Kidney (tissue), 14 donors: ENCODE measurements around the gene TRIP10. TPM values are rescaled to one million over a fixed set of nuclear protein-coding genes. Genes with fewer than 3 reads are reported as not detected.

ENCODE experiments used
- DNase-seq, 5 donors: peaks; one replicate each; pipeline ENCODE4 v3.0.0-alpha.2; 2013 to 2020
- FAIRE-seq: peaks from 2 replicates; lab custom pipeline; 2012; peaks lifted over from hg19 to GRCh38; lab: Jason Lieb, UNC
- H3K27ac ChIP-seq, 2 donors: one replicate each; pipeline ENCODE4 v1.7.0; 2013; ENCODE audit warnings: low read depth in 2 of 2, low read length in 2 of 2, inconsistent platforms in 1 of 2
- H3K27me3 ChIP-seq: one replicate; pipeline ENCODE4 v1.7.1; 2013; ENCODE audit warnings: low read length, inconsistent platforms; ENCODE audit not compliant: control insufficient read depth, insufficient read depth
- H3K36me3 ChIP-seq, 3 donors: one replicate each; pipeline versions ENCODE4 v1.7.0 to v1.7.1; 2013; ENCODE audit warnings: low read length in 3 of 3, control low read depth in 1 of 3, inconsistent platforms in 1 of 3; ENCODE audit not compliant: insufficient read depth in 3 of 3, control insufficient read depth in 2 of 3
- H3K4me1 ChIP-seq, 3 donors: one replicate each; pipeline versions ENCODE4 v1.7.0 to v1.7.1; 2013; ENCODE audit warnings: low read length in 3 of 3, inconsistent platforms in 1 of 3, low read depth in 1 of 3; ENCODE audit not compliant: control insufficient read depth in 2 of 3, insufficient read depth in 2 of 3
- H3K4me3 ChIP-seq, 3 donors: one replicate each; pipeline versions ENCODE4 v1.7.0 to v1.8.1; 2013; ENCODE audit warnings: low read length in 3 of 3, control low read depth in 1 of 3, inconsistent platforms in 1 of 3
- H3K9ac ChIP-seq, 3 donors: one replicate each; pipeline versions ENCODE4 v1.7.0 to v1.7.1; 2013; ENCODE audit warnings: low read length in 3 of 3, control low read depth in 1 of 3, inconsistent platforms in 1 of 3
- H3K9me3 ChIP-seq, 3 donors: one replicate each; pipeline versions ENCODE4 v1.7.0 to v1.7.1; 2013; ENCODE audit warnings: low read length in 3 of 3, control low read depth in 1 of 3, inconsistent platforms in 1 of 3; ENCODE audit not compliant: control insufficient read depth in 2 of 3, insufficient read depth in 1 of 3
- CTCF ChIP-seq: IDR thresholded peaks from 3 replicates; pipeline ENCODE4 v1.5.1; 2012; ENCODE audit warnings: mild to moderate bottlenecking, moderate library complexity, borderline replicate concordance; ENCODE audit not compliant: insufficient read depth; ENCODE audit errors: extremely low read depth
- intact Hi-C: fragments of 100-400 bp; cut with DNase I; formaldehyde crosslinking; loops from one replicate; pipeline ENCODE4 v1.11.1; 2022
- polyA plus RNA-seq: library from polyadenylated mRNA; stranded (reverse); fragments of 350-450 nt; fragmentation: Illumina TruSeq; extraction: RNeasy Lipid Tissue Mini Kit (QIAGEN cat#74804); gene quantifications from one replicate; pipeline ENCODE4 v1.2.3, GENCODE V29; 2014; ENCODE audit warnings: low read depth, low replicate concordance; ENCODE audit not compliant: insufficient read depth
- total RNA-seq: library from RNA; stranded (reverse); fragmentation: NEBNext Ultra II Directional; extraction: Animal tissue kit (Norgen Biotek cat#: 25700); gene quantifications from one replicate; pipeline ENCODE4 v1.2.1, GENCODE V29; 2021
- donor health status: control.
- donor health status: control.
- donor health status: control.
- donor health status: control.
- donor health status: control.
- donor health status: DM: yes; HTN: yes; CAD: no.
- donor health status: Normal renal cell carcinoma (clear cell type).

Gene TRIP10
- total and polyA plus RNA-seq, 2 donors from 2014 or later = 57.5 to 92.9 TPM

GRCh38 chr19:6787393-6787792 lies 47.9 kb downstream of the TRIP10 start:
- no peak for DNase-seq
- H3K9ac ChIP-seq = no peak overlapping the region
- no peak for TF ChIP-seq CTCF
- no peaks in the 10 kb centered on the region for H3K9me3 ChIP-seq
- FAIRE-seq = no peak
- H3K27me3 ChIP-seq = no peaks in the 10 kb centered on the region
- no peaks in the 10 kb centered on the region for H3K36me3 ChIP-seq
- no peak overlapping the region for H3K4me3 ChIP-seq
- no peaks in the 10 kb centered on the region for H3K4me1 ChIP-seq
- H3K27ac ChIP-seq = no peak overlapping the region
- intact Hi-C loops = no loop called here

DNA sequence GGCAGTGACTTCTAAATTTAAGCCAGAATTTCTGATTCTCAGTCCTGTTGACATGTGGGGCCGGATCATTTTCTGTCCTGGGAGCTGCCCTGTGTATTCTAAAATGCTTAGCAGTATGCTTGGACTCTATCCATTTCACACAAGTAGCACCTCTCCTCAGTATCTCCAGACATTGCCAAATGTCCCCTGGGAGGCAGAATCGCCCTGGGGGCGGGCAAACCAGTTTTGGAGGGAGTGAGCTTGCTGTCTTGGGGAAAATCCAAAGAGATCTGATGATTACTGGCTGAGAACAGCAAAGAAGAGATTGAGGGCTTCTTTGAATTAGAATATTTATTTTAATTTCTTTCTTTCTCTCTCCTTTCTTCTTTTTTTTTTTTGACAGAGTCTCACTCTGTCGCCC lies 49.4 kb downstream of the TRIP10 start:
- no peaks in the 10 kb centered on the region for H3K27me3 ChIP-seq
- DNase-seq (no peak), FAIRE-seq (no peak)
- H3K9me3 ChIP-seq = no peaks in the 10 kb centered on the region
- intact Hi-C loops = no loop called here
- TF ChIP-seq CTCF = no peak
- H3K36me3 ChIP-seq = no peaks in the 10 kb centered on the region
- H3K4me3 ChIP-seq = no peak overlapping the region
- no peak overlapping the region for H3K27ac ChIP-seq
- H3K9ac ChIP-seq = no peak overlapping the region
- no peaks in the 10 kb centered on the region for H3K4me1 ChIP-seq

DNA sequence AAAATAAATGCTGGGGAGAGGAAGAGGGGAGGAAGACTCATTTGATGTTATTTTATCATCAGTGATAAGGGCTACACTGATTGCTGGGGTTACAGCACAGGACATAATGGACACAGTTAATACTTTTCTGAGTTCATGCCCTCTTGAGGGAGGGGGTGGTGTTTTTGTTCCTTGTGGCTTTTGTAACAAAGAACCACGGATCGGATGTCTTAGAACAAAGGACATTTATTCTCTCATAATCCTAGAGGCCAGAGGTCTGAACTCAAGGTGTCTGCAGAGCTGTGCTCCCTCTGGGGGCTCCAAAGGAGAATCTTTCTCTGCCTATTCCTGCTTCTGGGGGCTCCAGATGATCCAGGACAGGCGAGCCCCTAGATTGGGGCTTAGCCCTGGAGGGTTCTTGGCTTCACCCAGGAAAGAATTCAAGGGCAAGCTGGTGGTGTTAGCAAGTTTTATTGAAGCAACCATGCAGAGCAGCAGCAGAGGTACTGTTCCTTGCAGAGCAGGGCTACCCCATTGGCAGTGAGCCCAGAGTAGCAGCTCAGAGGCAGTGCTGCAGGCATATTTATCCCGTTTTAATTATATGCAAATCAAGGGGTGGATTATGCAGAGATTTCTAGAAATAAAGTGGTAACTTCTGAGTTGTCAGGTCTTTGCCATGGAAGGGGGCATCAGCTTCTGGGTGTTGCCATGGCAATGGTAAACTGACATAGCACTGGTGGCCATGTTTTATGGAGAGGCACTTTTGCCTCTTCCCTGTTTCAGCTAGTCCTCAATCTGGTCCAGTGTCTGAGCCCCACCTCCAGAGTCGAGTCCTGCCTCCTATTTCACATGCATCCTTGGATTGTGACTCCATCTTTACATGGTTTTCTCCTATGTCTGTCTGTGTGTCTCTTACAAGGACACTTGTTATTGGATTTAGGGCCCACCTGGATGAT lies 51.0 kb downstream of the TRIP10 start:
- FAIRE-seq = no peak
- no peaks in the 10 kb centered on the region for H3K4me1 ChIP-seq

More for the DNA sequence above, 51.0 kb downstream of the TRIP10 start:
- no peak for DNase-seq
- Histone ChIP-seq H3K27me3 (no peaks in the 10 kb centered on the region), H3K9me3 (peaks cover 0 to 5% (median 0%) of the 10 kb centered on the region in 3 donors), H3K4me3 (no peak overlapping the region), H3K27ac (no peak overlapping the region), H3K9ac (no peak overlapping the region), H3K36me3 (no peaks in the 10 kb centered on the region)
- intact Hi-C loops = no loop called here
- TF ChIP-seq CTCF = no peak
